IMR-90 (cell line): ENCODE data around the gene RHCE. TPM values are rescaled to one million over a fixed set of nuclear protein-coding genes. Genes with fewer than 3 reads are reported as not detected.

Experiments
- ATAC-seq: fragments of 200-7000 bp; cut with Tn5 transposase; 2 replicates; pipeline ENCODE4 v1.9.1; 2020; ENCODE audit warnings: low read depth, mild to moderate bottlenecking, moderate library complexity
- BruUV-seq: library from RNA; stranded (reverse); fragments of 400-500 nt; replicated peaks from 2 replicates; lab custom pipeline; 2021; lab: Mats Ljungman, UMichigan
- CTCF ChIA-PET: fragments of 300-600 bp; formaldehyde crosslinking; extraction: SDS; loops from one replicate; lab custom pipeline; 2021; ENCODE audit warnings: antibody characterized with exemption; lab: Yijun Ruan, JAX
- POLR2A ChIA-PET: fragments of 300-600 bp; sonication (Branson Sonifier 250); formaldehyde crosslinking; loops from one replicate; lab custom pipeline; 2022; ENCODE audit warnings: antibody characterized with exemption; ENCODE audit not compliant: unreplicated experiment; lab: Charles Lee
- DNase-seq: peaks from one replicate; pipeline ENCODE4 v3.0.0; 2013
- H2AFZ ChIP-seq: replicated peaks from 2 replicates; pipeline ENCODE3; 2013; ENCODE audit warnings: low read length, mild to moderate bottlenecking; ENCODE audit not compliant: poor library complexity
- H2AK5ac ChIP-seq: 2 replicates; pipeline ENCODE4 v1.6.1; 2013; ENCODE audit warnings: low read depth, low read length, inconsistent platforms
- H2AK9ac ChIP-seq: replicated peaks from 2 replicates; pipeline ENCODE3; 2013; ENCODE audit warnings: mild to moderate bottlenecking, low read depth, low read length, moderate library complexity; ENCODE audit not compliant: poor library complexity
- H2BK120ac ChIP-seq: 2 replicates; pipeline ENCODE4 v1.6.1; 2013; ENCODE audit warnings: low read depth, low read length, inconsistent platforms
- H2BK15ac ChIP-seq: 3 replicates; pipeline ENCODE4 v1.6.1; 2013; ENCODE audit warnings: low read depth, low read length, inconsistent platforms
- H2BK20ac ChIP-seq: 2 replicates; pipeline ENCODE4 v1.6.1; 2013; ENCODE audit warnings: low read depth, mild to moderate bottlenecking, inconsistent platforms, low read length, moderate library complexity
- H2BK5ac ChIP-seq: 2 replicates; pipeline ENCODE4 v1.6.1; 2013; ENCODE audit warnings: mild to moderate bottlenecking, low read depth, low read length, inconsistent platforms; ENCODE audit not compliant: poor library complexity, severe bottlenecking
- H3K14ac ChIP-seq: replicated peaks from 2 replicates; pipeline ENCODE4 v1.6.1; 2013; ENCODE audit warnings: low read depth, low read length, inconsistent platforms
- H3K18ac ChIP-seq: 2 replicates; pipeline ENCODE4 v1.6.1; 2013; ENCODE audit warnings: low read depth, low read length, control low read depth
- H3K23ac ChIP-seq: 2 replicates; pipeline ENCODE4 v1.6.1; 2013; ENCODE audit warnings: low read depth, low read length, inconsistent platforms
- H3K27ac ChIP-seq: 2 replicates; pipeline ENCODE4 v1.5.1; 2013; ENCODE audit warnings: mild to moderate bottlenecking, control low read depth, low read length; ENCODE audit not compliant: insufficient read depth
- H3K27me3 ChIP-seq: 2 replicates; pipeline ENCODE4 v1.6.1; 2013; ENCODE audit warnings: low read length; ENCODE audit not compliant: control insufficient read depth, insufficient read depth
- H3K36me3 ChIP-seq: 2 replicates; pipeline ENCODE4 v1.6.1; 2013; ENCODE audit warnings: low read length, mixed read lengths; ENCODE audit not compliant: control insufficient read depth, insufficient read depth
- H3K4ac ChIP-seq: 2 replicates; pipeline ENCODE4 v1.6.1; 2013; ENCODE audit warnings: low read depth, low read length, inconsistent platforms
- H3K4me1 ChIP-seq: 2 replicates; pipeline ENCODE4 v1.6.1; 2013; ENCODE audit warnings: low read length, mixed read lengths; ENCODE audit not compliant: control insufficient read depth, insufficient read depth
- H3K4me2 ChIP-seq: 2 replicates; pipeline ENCODE4 v1.6.1; 2013; ENCODE audit warnings: low read depth, mild to moderate bottlenecking, control low read depth, low read length, moderate library complexity
- H3K4me3 ChIP-seq: 2 replicates; pipeline ENCODE4 v1.5.1; 2013; ENCODE audit warnings: low read depth, mild to moderate bottlenecking, control low read depth, low read length, moderate library complexity; ENCODE audit not compliant: insufficient read depth
- H3K56ac ChIP-seq: 2 replicates; pipeline ENCODE4 v1.6.1; 2013; ENCODE audit warnings: low read length, inconsistent platforms; ENCODE audit not compliant: insufficient read depth; ENCODE audit errors: extremely low read depth
- H3K79me1 ChIP-seq, 2 experiments: 2 replicates each; pipeline ENCODE4 v1.6.1; 2013; ENCODE audit warnings: low read length in 2 of 2, inconsistent platforms in 1 of 2, low read depth in 1 of 2
- H3K9ac ChIP-seq: 2 replicates; pipeline ENCODE4 v1.6.1; 2013; ENCODE audit warnings: low read depth, low read length, control low read depth
- H3K9me1 ChIP-seq: 2 replicates; pipeline ENCODE4 v1.6.1; 2013; ENCODE audit warnings: low read length, inconsistent platforms; ENCODE audit not compliant: insufficient read depth
- H3K9me3 ChIP-seq: 2 replicates; pipeline ENCODE4 v1.6.1; 2013; ENCODE audit warnings: low read length; ENCODE audit not compliant: control insufficient read depth, insufficient read depth
- H4K20me1 ChIP-seq: 2 replicates; pipeline ENCODE4 v1.6.1; 2013; ENCODE audit warnings: low read length, inconsistent platforms; ENCODE audit not compliant: insufficient read depth
- H4K5ac ChIP-seq: 2 replicates; pipeline ENCODE4 v1.6.1; 2013; ENCODE audit warnings: mild to moderate bottlenecking, low read depth, low read length, control low read depth
- H4K8ac ChIP-seq, 2 experiments: 2 replicates each; pipeline ENCODE4 v1.6.1; 2013; ENCODE audit warnings: low read depth in 2 of 2, low read length in 2 of 2, control low read depth in 1 of 2, inconsistent platforms in 1 of 2
- H4K91ac ChIP-seq: 2 replicates; pipeline ENCODE4 v1.6.1; 2013; ENCODE audit warnings: low read depth, low read length, inconsistent platforms; ENCODE audit not compliant: insufficient read depth
- BHLHE40 ChIP-seq: fragments of 150-350 bp; IDR thresholded peaks from 2 replicates; pipeline ENCODE4 v1.6.1; 2016; ENCODE audit warnings: mild to moderate bottlenecking, low read depth, low read length
- CHD1 ChIP-seq: IDR thresholded peaks from 2 replicates; pipeline ENCODE4 v1.6.1; 2012; ENCODE audit warnings: low read depth, low read length, improper control_type of control experiment
- CTCF ChIP-seq: conservative IDR thresholded peaks from 2 replicates; pipeline ENCODE4 v1.5.1; 2012; ENCODE audit warnings: mild to moderate bottlenecking, low read depth, low read length, improper control_type of control experiment
- MAFK ChIP-seq: IDR thresholded peaks from 2 replicates; pipeline ENCODE4 v1.6.1; 2012; ENCODE audit warnings: low read depth, low read length, improper control_type of control experiment
- MXI1 ChIP-seq: IDR thresholded peaks from 2 replicates; pipeline ENCODE4 v1.6.1; 2012; ENCODE audit warnings: low read depth, mild to moderate bottlenecking, low read length, moderate library complexity, borderline replicate concordance
- NFE2L2 ChIP-seq: fragments of 150-350 bp; IDR thresholded peaks from 2 replicates; pipeline ENCODE4 v1.6.1; 2016; ENCODE audit warnings: low read depth, mild to moderate bottlenecking, low read length
- RFX5 ChIP-seq: IDR thresholded peaks from 2 replicates; pipeline ENCODE4 v1.8.0; 2012; ENCODE audit warnings: low read depth, mild to moderate bottlenecking, low read length, moderate library complexity
- SMC3 ChIP-seq: fragments of 150-350 bp; IDR thresholded peaks from 2 replicates; pipeline ENCODE4 v1.6.1; 2016; ENCODE audit warnings: low read depth, mild to moderate bottlenecking, antibody characterized with exemption, low read length, moderate library complexity
- WGBS, 2 experiments: methylation state at CpG; one replicate each; pipeline versions ENCODE4 v1.1.5 to v1.1.7; 2013; ENCODE audit warnings: missing lambda C conversion rate in 2 of 2; ENCODE audit not compliant: insufficient read length in 1 of 2; ENCODE audit errors: extremely low coverage in 2 of 2; 5-methylcytosine and 5-hydroxymethylcytosine counted together
- dilution Hi-C: fragments of 300-500 bp; cut with HindIII; formaldehyde crosslinking; loops from one replicate; pipeline ENCODE4 v1.14.3; 2018; ENCODE audit warnings: low sequenced_read_pairs; ENCODE audit not compliant: unreplicated experiment
- in situ Hi-C: fragments of 300-500 bp; cut with MboI; formaldehyde crosslinking; loops from 3 replicates; pipeline ENCODE4 v1.14.3; 2019; ENCODE audit warnings: low sequenced_read_pairs, inconsistent platforms, mixed read lengths
- intact Hi-C: fragments of 100-400 bp; cut with micrococcal nuclease; formaldehyde crosslinking; loops from 2 replicates; pipeline ENCODE4 v1.10.0; 2022
- polyA plus RNA-seq, 3 experiments: library from polyadenylated mRNA; depleted of rRNA; stranded (reverse); fragments of >200 nt; gene quantifications; 2 replicates each; pipeline ENCODE4 v1.2.3, GENCODE V29; 2012; ENCODE audit warnings: low replicate concordance in 1 of 3
- total RNA-seq: library from RNA; depleted of rRNA; stranded (reverse); fragments of >200 nt; gene quantifications from 2 replicates; pipeline ENCODE4 v1.2.3, GENCODE V29; 2012
- TF ChIP-seq, protein P1 (sequence below): fragments of 150-350 bp; IDR thresholded peaks from 2 replicates; pipeline ENCODE4 v1.6.1; 2017; ENCODE audit warnings: mild to moderate bottlenecking, antibody characterized with exemption, low read length, low read depth

The RHCE gene
- total and polyA plus RNA-seq, 2 of the 4 experiments (the other 2 are of a cell fraction) = 0.54 to 0.62 TPM

DNA sequence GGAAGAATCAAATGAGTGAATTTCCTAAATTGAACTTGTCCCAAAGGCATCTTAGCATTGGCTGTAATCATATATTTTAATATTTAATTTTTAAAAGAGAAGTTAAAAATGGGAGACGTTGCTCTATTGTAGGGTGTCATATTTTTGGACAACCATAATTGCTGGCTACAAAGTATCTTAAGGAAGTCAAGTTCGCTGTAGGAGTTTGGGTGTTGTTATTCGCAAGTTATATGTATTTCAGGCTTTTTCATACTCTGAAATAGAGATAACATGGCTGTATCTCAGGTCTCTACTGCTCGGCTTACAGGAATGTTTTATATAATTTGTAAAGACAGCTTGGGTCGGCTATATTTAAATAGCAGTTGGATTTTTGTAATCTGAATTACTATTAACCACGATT lies 81.6 kb downstream of the RHCE start:
- no peaks in the 10 kb centered on the region for H3K9me3 ChIP-seq
- no peak overlapping the region for H2BK20ac ChIP-seq
- H4K91ac ChIP-seq = no peak overlapping the region
- 0% methylated on average over 1 of the region's 6 CpGs; no CpG with 5 or more reads in 1 of the 2 experiments for WGBS, 2 experiments
- in situ Hi-C loops (no loop called here), intact Hi-C loops (no loop called here), dilution Hi-C loops (no loop called here)
- H2AK5ac ChIP-seq = no peak overlapping the region
- TF ChIP-seq, protein P1, sequence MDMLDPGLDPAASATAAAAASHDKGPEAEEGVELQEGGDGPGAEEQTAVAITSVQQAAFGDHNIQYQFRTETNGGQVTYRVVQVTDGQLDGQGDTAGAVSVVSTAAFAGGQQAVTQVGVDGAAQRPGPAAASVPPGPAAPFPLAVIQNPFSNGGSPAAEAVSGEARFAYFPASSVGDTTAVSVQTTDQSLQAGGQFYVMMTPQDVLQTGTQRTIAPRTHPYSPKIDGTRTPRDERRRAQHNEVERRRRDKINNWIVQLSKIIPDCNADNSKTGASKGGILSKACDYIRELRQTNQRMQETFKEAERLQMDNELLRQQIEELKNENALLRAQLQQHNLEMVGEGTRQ = no peak
- no peak for TF ChIP-seq NFE2L2
- TF ChIP-seq CTCF = no peak
- no peak for TF ChIP-seq MXI1
- no peak for TF ChIP-seq BHLHE40
- no peak for TF ChIP-seq MAFK
- TF ChIP-seq CHD1 = no peak
- no peak for TF ChIP-seq SMC3
- no peak for TF ChIP-seq RFX5
- H4K8ac ChIP-seq = no peak overlapping the region
- H3K14ac ChIP-seq = 0 out of 2 replicates have a peak overlapping the region, but pooled peaks have one; percentile 20
- H3K4me2 ChIP-seq = peak overlapping the region; percentile 97
- no peak overlapping the region for H2BK120ac ChIP-seq
- H3K9ac ChIP-seq = peak overlapping the region; percentile 90
- H4K5ac ChIP-seq = no peak overlapping the region
- ATAC-seq (no peak), DNase-seq (no peak)
- POLR2A ChIA-PET = no interaction called here
- no peak overlapping the region for H2AK9ac ChIP-seq
- H3K56ac ChIP-seq = no peak overlapping the region
- H3K27me3 ChIP-seq = no peaks in the 10 kb centered on the region
- H2BK5ac ChIP-seq = peak overlapping the region; percentile 90
- no peak overlapping the region for H2AFZ ChIP-seq
- peaks cover 2% of the 10 kb centered on the region; the same call in 1 of the 2 replicates for H3K36me3 ChIP-seq
- H3K9me1 ChIP-seq = 0 out of 2 replicates have a peak, but pooled peaks cover 3% of the 10 kb centered on the region
- H3K4ac ChIP-seq = no peak overlapping the region
- peak overlapping the region; percentile 96 for H3K4me3 ChIP-seq
- H3K4me1 ChIP-seq = peaks cover 4% of the 10 kb centered on the region
- CTCF ChIA-PET = no interaction called here
- H3K79me1 ChIP-seq = peaks cover 11 to 19% of the 10 kb centered on the region in 2 experiments
- no peak overlapping the region for H3K23ac ChIP-seq
- peak overlapping the region; percentile 95; the same call in 1 of the 2 replicates for H3K27ac ChIP-seq
- peaks cover 17% of the 10 kb centered on the region; the same call in 1 of the 2 replicates for H4K20me1 ChIP-seq
- no TSS peak for BruUV-seq
- no peak overlapping the region for H2BK15ac ChIP-seq
- H3K18ac ChIP-seq = no peak overlapping the region; the same call in 1 of the 2 replicates
